DMS79 (cell line): ENCODE results near the gene ZNF44.
"Not testable (repeated sequence)": the region's sequence is repeated elsewhere in the genome, so short reads cannot be mapped to it uniquely, and the experiment has no call there.

Experiments used
- DNase-seq: peaks from one replicate; lab custom pipeline; 2025; lab: John Stamatoyannopoulos, UW

Gene ZNF44

DNA sequence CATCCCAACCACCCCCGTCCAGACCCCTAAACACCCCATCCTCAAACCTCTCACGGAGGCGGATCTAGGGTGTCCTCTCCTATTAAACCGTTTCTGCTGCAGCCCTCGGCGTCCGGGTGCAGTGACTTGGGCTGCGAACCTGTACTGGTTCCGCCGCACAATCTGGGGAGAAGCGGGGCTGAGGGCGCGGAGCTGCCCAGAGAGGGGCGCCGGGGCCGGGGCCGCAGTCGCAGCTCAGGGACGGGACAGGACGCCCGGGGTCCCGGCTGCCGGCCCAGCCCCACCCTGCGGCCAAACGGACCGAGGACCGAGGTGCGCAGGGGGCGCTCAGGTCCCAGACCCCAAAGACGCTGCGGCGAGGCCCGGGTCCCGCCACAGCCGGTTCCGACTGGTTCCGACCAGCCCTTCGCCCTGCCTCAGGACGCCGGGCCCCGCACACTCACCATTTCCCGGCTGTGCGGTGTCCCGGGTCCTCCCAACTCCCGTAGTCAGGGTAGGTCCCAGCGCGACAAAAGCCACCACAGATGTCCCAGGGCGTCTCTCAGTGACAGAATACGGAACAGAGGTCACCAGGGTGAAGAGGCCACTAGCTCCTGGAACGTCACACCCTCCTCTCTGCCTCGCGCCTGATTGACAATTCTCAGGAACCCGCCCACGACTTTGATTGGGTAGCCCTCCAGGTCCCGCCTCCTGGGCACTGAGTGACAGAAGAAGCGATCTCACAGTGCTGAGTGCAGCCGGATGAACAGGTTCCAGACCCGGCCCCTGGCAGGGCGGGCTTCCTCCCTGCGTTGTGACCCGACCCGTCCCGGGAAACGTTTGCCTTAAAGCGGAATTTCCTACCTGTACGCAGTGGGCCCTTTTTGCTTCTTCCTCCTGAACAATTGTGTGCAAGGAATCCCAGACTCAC lies at the start of gene ZNF44:
Gene ZNF44, minus strand, starts transcription at position 635 of the 910 bp plus-strand sequence. Its CDS starts 189 bp downstream, at position 446.
- DNase-seq = peak; percentile 98

DNA sequence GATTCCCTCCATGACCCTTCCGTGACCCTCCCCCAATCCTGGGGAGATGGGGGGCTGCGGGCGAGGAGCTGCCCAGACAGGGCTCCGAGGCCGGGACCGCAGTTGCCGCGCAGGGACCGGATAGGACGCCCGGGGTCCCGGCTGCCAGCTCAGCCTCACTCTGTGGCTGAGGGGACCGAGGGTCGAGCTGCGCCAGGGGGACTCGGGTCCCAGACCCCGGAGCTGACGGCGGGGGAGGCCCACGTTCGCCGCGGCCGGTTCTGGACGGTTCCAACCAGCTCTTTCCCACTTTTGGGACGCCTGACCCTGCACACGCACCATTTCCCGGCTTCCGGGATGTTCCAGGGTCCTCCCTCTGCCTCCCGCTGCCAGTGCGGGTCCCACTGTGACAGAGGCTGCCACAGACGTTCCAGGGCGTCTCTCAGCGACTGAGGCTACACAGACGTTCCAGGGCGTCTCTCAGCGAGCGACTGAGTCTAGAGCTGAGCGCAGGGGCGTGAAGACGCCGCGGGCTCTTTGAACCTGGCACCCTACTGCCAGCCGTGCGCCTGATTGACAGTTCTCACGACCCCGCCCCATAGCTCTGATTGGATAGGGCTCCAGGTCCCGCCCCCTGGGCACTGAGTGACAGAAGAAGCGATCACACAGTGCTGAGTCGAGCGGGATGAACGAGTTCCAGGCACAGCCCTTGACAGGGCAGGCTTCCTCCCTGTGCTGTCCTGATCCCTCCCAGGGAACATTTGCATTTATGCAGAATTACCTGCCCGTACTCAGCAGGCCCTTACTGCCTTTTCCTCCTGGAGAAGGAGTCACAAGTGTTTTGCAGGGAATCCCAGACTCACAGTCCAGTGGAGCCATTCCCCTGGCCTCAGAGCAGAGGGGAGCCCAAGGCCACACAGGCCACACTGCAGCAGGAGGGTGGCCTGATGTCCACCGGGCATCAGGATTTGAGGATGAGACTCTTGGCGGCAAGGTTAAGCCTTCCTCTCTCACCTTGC lies 38.8 kb upstream of the ZNF44 start, which contains the start of gene ZNF563:
Gene ZNF563, minus strand, starts transcription at position 472 of the 998 bp plus-strand sequence. Its CDS starts 151 bp downstream, at position 321.
- peak; percentile 97 for DNase-seq

DNA sequence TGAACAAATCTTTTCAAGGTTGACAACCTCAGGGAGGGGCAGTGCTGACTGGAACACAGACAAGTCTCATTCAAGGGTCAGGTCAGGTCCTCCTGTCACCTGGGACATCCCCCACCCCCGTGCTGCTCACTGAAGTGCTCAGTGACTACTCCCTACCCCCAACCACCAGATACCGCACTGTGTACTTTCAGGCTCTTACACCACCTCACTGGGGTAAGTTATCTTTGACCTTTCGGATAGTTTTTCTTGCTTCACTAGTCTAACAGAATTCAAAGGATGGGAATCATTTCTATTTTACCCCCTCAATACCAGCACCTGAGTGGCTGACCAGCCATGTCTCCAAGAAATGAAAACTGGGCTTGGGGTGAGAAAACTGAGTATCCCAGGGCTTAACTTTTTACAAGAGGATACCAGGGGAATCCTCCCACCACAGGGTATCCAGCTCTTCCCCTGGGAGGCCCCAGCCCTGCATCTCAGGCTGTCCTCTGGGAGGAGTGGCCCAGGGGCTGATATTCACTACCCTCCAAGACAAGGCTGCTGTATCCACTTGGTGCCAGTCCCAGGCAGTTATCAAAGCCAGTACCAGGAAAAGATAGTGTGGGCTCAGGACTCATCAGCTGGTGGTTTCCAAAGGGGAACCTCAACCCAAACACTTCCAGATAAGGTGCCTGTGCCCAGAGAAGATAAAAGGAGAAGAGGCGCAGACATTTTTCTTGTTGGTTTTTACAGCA lies 36.7 kb upstream of the ZNF44 start:
- DNase-seq = no peak

DNA sequence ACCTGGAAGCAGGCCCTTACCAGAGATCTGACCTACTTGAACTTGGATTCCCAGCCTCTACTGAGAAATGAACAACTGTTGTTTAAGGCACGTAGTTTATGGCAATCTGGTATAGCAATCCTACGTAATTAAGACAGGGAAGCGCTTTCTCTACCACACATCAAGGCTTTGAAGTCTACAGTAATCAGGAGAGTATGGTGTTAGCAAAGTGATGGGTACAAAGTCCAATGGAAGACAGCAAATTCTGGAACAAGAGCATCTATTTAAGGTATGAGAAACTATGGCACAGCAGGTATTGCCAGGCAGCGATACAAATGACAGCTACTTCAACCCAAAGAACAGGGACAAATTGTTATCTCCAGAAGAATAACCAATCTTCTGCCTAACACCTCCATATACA lies 35.7 kb upstream of the ZNF44 start:
- no peak for DNase-seq

DNA sequence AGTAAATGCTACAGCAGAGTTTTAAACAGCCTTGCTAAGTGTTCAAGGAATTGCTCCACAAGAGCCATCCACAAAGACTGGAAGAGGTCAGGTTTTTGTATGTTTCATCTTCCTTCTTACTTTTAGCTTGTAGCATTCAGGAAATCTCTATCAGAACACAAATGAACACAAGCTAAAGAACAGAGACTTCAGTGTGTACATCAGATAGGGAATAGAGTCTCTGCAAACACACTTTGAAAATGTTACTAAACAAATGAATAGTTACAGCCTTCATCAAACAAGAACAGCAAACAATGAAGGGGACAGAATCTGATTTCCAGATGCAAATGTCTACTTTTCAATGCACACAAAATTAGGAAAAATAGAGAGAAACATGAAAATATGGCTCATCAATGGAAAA lies 31.0 kb upstream of the ZNF44 start:
- DNase-seq = no peak

DNA sequence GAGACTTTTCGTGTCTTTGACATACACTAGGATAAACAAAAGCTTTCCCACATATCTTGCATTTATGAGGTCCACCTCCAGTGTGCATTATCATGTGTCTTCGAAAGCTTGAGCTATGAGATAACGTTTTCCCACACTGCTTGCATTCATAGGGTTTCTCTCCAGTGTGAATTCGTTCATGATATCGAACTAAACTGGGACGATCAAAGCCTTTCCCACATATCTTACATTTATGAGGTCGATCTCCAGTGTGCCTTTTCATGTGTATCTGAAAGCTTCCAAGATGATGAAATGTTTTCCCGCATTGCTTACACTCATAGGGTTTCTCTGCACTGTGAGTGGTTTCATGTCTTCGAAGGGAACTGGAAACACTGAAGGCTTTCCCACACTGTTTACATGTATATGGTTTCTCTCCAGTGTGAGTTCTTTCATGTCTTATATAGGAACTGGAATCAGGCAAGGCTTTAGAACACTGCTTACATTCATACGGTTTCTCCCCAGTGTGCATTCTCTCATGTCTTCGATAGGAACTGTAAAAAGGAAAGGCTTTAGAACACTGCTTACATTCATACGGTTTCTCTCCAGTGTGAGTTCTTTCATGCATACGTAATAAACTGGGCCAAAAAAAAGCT lies 24.2 kb upstream of the ZNF44 start:
- DNase-seq = no peak

DNA sequence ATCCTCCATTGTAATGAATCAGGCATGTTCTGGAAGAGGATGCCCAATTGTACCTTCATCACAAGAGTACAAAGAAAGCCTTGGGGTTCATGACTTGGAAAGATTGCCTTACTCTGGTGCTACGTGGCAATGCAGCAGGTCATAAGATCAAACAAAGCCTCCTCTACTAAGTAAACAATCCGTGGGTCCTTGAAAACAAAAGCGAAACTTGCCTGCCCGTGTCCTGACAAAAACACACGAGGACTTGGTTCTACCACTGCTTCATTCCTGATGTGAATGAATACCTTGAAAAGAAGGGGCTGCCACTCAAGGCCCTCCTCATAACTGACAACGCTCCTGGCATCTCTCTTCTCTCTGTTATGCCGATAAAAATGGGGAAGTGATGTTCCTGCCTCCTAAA lies 19.9 kb upstream of the ZNF44 start:
- DNase-seq = peak; percentile 14

DNA sequence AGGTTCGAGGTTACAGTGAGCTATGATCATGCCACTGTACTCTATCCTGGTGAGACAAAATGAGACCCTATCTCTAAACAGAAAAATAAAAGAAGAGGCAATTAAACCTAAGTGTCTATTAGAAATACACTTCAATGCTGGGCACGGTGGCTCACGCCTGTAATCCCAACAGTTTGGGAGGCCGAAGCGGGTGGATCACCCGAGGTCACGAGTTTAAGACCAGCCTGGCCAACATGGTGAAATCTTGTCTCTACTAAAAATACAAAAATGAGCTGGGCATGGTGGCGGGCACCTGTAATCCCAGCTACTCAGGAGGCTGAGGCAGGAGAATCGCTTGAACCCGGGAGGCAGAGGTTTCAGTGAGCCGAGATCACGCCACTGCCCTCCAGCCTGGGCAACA lies 14.2 kb upstream of the ZNF44 start:
- DNase-seq = not testable (repeated sequence)

DNA sequence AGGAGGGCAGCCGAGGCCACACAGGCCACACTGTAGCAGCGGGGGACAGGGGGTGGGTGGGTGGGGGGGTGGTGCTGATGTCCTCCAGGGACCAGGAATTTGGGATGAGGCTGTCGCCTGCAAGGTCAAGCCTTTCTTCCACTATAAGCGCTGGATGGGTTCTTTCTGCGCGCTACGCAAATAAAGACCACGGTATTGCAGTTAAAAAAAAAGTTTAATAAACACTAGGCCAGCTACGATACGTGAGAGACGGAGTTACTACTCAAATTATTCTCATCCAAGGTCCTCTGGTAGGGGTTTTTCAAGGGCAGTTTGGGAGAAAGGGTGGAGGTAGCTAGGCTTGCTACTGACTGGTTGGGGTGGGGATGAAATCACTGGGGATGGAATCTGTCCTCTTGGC lies 508 bp upstream of the ZNF44 start:
- no peak for DNase-seq

DNA sequence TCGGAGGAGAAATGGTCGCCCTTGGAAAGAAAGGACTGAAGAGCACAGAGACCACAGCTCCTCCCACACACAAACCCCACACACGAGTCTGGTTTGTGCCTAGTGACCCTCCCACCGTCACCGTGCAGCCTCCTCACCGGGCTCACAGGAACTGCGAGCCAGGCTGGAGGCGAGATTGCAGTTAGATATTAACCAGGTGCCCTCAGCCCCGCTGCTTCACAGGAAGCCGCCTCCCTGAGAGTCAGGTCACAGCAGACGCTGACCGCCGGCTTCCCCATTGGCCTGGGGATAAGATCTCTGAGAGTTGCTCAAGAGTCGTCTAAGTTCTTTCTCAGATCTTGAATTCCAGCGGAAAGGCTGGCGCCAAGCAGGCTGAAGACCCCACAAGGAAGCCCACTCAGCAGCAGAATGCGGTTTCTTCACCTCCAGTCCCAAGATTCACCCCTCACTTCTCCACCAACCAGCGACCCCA lies 870 bp downstream of the ZNF44 start:
- DNase-seq = peak; percentile 64

DNA sequence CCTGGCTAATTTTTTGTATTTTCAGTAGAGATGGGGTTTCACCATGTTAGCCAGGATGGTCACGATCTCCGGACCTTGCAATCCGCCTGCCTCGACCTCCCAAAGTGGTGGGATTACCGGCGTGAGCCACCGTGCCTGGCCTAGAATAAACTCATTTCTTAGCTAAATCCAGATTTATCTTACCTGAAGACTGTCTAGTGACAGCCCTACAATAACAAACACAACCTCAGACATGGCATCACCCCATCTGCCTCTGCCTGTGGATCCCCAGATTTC lies 5.0 kb downstream of the ZNF44 start:
- no peak for DNase-seq

DNA sequence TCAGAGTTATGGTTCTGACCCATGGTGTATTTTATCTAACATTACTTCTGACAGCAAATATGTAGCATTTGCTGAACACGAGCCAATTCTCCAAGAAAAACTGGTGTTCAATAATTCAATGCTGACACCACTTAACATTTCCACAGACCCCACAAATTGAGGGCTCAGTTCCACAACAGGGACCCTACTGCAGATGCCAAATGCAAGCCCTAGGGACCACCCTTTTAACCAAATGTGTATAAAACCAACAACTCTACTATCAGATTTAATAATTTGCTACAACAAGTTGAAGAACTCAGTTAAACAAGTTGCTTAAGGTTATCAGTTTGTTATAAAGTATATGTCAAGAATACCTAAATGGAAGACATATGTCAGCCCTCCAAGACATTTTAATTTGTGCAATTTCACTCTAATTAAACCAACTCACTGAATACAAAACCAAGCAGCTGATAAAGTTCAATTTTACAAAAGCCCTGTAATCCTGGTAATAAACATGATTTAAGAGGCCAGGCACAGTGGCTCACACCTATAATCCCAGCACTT lies 6.7 kb downstream of the ZNF44 start:
- DNase-seq = no peak

DNA sequence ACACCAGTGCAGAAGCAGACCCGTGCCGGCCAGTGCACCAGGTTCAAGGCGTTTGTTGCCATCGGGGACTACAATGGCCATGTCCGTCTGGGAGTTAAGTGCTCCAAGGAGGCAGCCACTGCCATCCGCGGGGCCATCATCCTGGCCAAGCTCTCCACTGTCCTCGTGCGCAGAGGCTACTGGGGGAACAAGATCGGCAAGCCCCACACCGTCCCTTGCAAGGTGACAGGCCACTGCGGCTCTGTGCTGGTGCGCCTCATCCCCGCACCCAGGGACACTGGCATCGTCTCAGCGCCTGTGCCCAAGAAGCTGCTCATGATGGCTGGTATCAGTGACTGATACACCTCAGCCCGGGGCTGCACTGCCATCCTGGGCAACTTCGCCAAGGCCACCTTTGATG lies 10.1 kb downstream of the ZNF44 start:
- no peak for DNase-seq

DNA sequence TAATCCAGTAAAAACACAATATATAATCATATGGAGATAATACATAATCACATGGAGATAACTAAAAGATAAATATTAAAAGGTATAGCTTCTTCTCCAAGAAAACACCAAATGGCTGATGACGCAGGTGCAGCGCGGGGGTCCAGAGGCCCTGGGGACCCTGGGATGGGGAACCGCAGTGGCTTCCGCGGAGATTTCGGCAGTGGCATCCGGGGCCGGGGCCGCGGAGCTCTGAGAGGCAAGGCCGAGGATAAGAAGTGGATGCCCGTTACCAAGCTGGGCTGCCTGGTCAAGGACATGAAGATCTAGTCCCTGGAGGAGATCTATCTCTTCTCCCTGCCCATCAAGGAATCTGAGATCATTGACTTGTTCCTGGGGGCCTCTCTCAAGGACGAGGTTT lies 10.5 kb downstream of the ZNF44 start:
- DNase-seq = no peak

DNA sequence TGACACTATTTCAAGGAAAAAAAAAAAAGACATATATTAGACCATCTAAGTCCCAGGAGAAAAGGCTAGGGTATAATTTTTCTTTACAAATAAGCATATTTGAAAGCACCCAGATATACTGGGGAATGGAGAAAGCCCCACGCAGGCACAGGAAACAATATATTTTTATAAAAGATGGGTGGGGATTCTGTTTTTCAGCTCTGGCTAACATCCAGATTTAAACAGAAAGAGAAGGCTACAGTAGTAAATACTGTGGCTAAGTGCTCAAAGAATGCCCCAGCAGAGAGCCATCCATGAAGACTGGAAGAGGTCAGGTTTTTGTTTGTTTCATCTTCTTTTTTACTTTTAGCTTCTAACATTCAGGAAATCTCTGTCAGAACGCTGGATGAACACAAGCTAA lies 16.0 kb downstream of the ZNF44 start:
- DNase-seq = no peak

DNA sequence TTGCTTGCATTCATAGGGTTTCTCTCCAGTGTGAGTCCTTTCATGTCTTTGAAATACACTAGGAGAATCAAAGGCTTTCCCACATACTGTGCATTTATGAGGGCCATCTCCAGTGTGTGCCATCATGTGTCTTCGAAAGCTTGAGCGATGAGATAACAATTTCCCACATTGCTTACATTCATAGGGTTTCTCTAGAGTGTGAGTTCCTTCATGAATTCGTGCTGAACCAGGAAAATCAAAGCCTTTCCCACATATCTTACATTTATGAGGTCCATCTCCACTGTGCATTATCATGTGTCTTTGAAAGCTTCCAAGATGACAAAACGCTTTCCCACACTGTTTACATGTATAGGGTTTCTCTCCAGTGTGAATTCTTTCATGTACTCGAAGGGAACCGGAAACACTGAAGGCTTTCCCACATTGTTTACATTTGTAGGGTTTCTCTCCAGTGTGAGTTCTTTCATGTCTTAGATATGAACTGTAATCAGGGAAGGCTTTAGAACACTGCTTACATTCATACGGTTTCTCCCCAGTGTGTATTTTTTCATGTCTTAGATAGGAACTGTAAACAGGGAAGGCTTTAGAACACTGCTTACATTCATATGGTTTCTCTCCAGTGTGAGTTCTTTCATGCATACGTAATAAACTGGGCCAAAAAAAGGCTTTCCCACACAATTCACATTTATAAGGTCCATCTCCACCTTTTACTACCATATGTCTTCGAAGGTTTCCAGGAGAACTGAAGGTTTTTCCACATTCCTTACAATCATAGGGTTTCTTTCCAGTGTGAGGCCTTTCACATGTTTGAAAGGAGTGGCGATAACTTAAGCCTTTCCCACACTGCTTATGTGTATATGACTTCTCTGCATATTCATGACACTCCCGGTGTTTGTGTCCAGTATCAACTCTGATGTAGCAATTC lies 21.4 kb downstream of the ZNF44 start:
- no peak for DNase-seq

DNA sequence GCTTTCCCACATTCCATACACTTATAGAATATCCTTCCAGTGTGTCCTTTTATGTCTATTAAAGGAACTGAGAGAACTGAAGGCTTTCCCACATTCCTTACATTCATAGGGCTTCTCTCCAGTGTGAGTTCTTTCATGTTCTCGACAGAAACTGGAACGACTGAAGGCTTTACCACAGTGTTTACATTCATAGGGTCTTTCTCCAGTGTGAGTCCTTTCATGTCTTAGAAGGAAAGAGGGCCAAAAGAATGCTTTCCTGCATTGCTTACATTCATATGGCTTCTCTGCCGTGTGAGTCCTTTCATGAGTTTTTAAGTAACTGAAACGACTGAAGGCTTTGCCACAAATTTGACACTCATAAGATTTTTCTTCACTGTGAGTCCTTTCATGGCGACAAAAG lies 22.3 kb downstream of the ZNF44 start:
- DNase-seq = no peak

DNA sequence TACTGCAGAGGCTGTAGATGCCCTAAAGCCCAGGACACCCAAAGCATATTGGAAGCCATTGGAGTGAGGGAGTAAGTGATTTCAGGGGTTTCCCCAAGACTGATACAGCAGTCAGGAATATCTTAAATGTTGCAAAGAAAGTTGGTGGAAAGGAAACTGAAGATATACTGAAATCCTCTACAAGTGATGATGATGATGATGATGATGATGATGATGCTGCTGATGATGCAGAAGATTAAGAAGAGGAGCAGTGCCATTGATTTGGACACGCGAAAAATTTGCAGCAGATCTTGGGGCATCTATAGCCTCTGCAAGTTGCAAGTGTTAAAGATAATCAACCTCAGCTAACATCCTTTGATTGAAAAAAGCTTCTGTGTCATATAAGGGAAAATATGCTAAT lies 23.8 kb downstream of the ZNF44 start:
- no peak for DNase-seq

DNA sequence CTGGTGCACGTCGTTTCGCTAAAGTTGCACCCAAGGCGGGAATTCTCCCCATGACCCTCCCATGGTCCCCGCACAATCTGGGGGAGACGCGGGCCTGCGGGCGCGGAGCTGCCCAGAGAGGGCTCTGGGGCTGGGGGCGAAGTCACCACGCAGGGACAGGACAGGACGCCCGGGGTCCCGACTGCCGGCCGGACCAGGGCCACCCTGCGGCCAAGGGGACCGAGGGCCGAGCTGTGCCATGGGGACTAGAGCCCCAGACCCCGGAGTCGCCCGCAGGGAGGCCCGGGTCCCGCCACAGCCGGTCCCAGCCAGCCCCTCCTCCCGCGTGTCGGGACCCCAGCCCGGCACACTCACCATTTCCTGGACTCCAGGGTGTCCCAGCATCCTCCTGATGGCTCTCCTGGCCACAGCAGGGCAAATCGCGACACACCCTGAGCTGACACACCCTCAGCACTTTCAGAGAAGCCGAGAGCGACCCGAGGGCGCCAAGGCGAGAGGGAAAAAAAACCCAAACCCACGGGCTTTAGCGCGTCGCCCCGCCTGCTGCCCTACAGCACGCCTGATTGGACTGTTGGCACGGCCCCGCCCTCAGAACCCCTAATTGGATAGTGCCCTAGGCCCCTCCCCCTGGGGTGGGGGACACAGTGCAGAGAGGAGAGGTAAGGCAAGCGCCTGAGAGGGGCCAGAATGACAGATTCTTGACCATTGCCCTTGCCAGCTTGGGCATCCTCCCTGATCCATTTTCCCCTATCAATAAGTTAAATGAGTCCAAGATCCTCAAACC lies 28.6 kb downstream of the ZNF44 start:
- DNase-seq = no peak
